A673 (cell line): ENCODE measurements around the gene GTF3C1. TPM values are rescaled to one million over a fixed set of nuclear protein-coding genes. Genes with fewer than 3 reads are reported as not detected.

Source experiments
- BruUV-seq: library from RNA; stranded (reverse); fragments of 400-500 nt; replicated peaks from 2 replicates; lab custom pipeline; 2021; lab: Mats Ljungman, UMichigan
- CTCF ChIA-PET: fragments of 300-600 bp; sonication (Branson Sonifier 250); formaldehyde crosslinking; loops from one replicate; lab custom pipeline; 2022; ENCODE audit warnings: antibody characterized with exemption; lab: Charles Lee
- POLR2A ChIA-PET: fragments of 300-600 bp; sonication (Branson Sonifier 250); formaldehyde crosslinking; loops from one replicate; lab custom pipeline; 2022; ENCODE audit warnings: antibody characterized with exemption; ENCODE audit not compliant: low non-redundant PET; lab: Charles Lee
- DNase-seq: peaks from one replicate; pipeline ENCODE4 v3.0.0-alpha.2; 2015; ENCODE audit warnings: low spot score
- H3K27ac ChIP-seq: fragments of 200-600 bp; sonication (generic); 2 replicates; pipeline ENCODE4 v1.5.1; 2016; ENCODE audit warnings: mixed run types, low read depth, mild to moderate bottlenecking, mixed read lengths, antibody characterized with exemption, low read length; ENCODE audit not compliant: poor library complexity, severe bottlenecking
- H3K27me3 ChIP-seq: fragments of 200-600 bp; sonication (generic); replicated peaks from 2 replicates; pipeline ENCODE4 v1.6.1; 2017; ENCODE audit warnings: mixed run types, low read depth, mild to moderate bottlenecking, mixed read lengths, antibody characterized with exemption, low read length; ENCODE audit not compliant: insufficient read depth, poor library complexity
- H3K36me3 ChIP-seq: fragments of 200-600 bp; sonication (generic); 2 replicates; pipeline ENCODE4 v1.6.1; 2016; ENCODE audit warnings: mixed run types, mild to moderate bottlenecking, mixed read lengths, antibody characterized with exemption, low read length; ENCODE audit not compliant: insufficient read depth, poor library complexity, severe bottlenecking
- H3K4me1 ChIP-seq: fragments of 200-600 bp; sonication (generic); 2 replicates; pipeline ENCODE4 v1.6.1; 2017; ENCODE audit warnings: mixed run types, mild to moderate bottlenecking, mixed read lengths, antibody characterized with exemption, low read length; ENCODE audit not compliant: insufficient read depth, poor library complexity, severe bottlenecking
- H3K4me3 ChIP-seq: fragments of 200-600 bp; sonication (generic); 2 replicates; pipeline ENCODE4 v1.5.1; 2016; ENCODE audit warnings: low read depth, mixed run types, mild to moderate bottlenecking, mixed read lengths, low read length; ENCODE audit not compliant: poor library complexity, severe bottlenecking
- H3K9me3 ChIP-seq: fragments of 200-600 bp; sonication (generic); 2 replicates; pipeline ENCODE4 v1.6.1; 2016; ENCODE audit warnings: mixed run types, low read depth, mild to moderate bottlenecking, mixed read lengths, antibody characterized with exemption, low read length; ENCODE audit not compliant: poor library complexity, severe bottlenecking
- CTCF ChIP-seq: fragments of 300-800, 200-600 bp; sonication (generic); conservative IDR thresholded peaks from 2 replicates; pipeline ENCODE4 v1.5.1; 2017; ENCODE audit warnings: low read depth, mild to moderate bottlenecking, antibody characterized with exemption, low read length, moderate library complexity, mixed read lengths
- EZH2 ChIP-seq: fragments of 200-600 bp; sonication (generic); IDR thresholded peaks from 2 replicates; pipeline ENCODE4 v1.6.1; 2017; ENCODE audit warnings: borderline replicate concordance, low read depth, mild to moderate bottlenecking, mixed read lengths, antibody characterized with exemption, low read length; ENCODE audit not compliant: poor library complexity, severe bottlenecking
- intact Hi-C: fragments of 100-400 bp; cut with micrococcal nuclease; formaldehyde crosslinking; loops from one replicate; pipeline ENCODE4 v1.10.0; 2022; ENCODE audit not compliant: unreplicated experiment
- total RNA-seq: library from RNA; stranded (reverse); gene quantifications from 2 replicates; pipeline ENCODE4 v1.2.3, GENCODE V29; 2021

Gene GTF3C1
- total RNA-seq, 1 experiment from 2014 or later: 94.2 TPM

GRCh38 chr16:27547851-27548250 is 1.9 kb downstream of the GTF3C1 start:
- no peak overlapping the region for H3K4me3 ChIP-seq
- H3K27me3 ChIP-seq: no peaks in the 10 kb centered on the region
- no peak for DNase-seq
- peaks cover 19% of the 10 kb centered on the region for H3K4me1 ChIP-seq
- ChIA-PET CTCF (no interaction called here), POLR2A (no interaction called here)
- no TSS peak for BruUV-seq
- H3K27ac ChIP-seq: no peak overlapping the region
- intact Hi-C loops: no loop called here
- no peaks in the 10 kb centered on the region for H3K9me3 ChIP-seq
- H3K36me3 ChIP-seq: peaks cover 20% of the 10 kb centered on the region
- TF ChIP-seq CTCF (no peak), EZH2 (no peak)

- peak; percentile 73 for DNase-seq
These were observed 2.6 kb downstream of the GTF3C1 start for GRCh38 chr16:27547134-27547533.

GRCh38 chr16:27544671-27545070 is 5.0 kb downstream of the GTF3C1 start:
- DNase-seq: no peak
- intact Hi-C loops: no loop called here
- TF ChIP-seq CTCF: no peak
- no peak for TF ChIP-seq EZH2
- Histone ChIP-seq H3K27ac (no peak overlapping the region), H3K27me3 (no peaks in the 10 kb centered on the region), H3K4me1 (peaks cover 19% of the 10 kb centered on the region), H3K36me3 (peaks cover 50% of the 10 kb centered on the region), H3K4me3 (no peak overlapping the region), H3K9me3 (no peaks in the 10 kb centered on the region)
- CTCF ChIA-PET: no interaction called here
- POLR2A ChIA-PET: interaction anchor here (0.7 kb wide), 1 partner anchor 811 kb away, joined by 3 read pairs; no protein-coding TSS in a partner anchor
- no TSS peak for BruUV-seq

More at GRCh38 chr16:27547134-27547533, 2.6 kb downstream of the GTF3C1 start:
- H3K9me3 ChIP-seq: no peaks in the 10 kb centered on the region
- ChIA-PET CTCF (no interaction called here), POLR2A (no interaction called here)
- H3K4me3 ChIP-seq: no peak overlapping the region
- H3K27me3 ChIP-seq: no peaks in the 10 kb centered on the region
- no TSS peak for BruUV-seq
- peaks cover 19% of the 10 kb centered on the region for H3K4me1 ChIP-seq
- intact Hi-C loops: no loop called here
- H3K36me3 ChIP-seq: peaks cover 28% of the 10 kb centered on the region
- TF ChIP-seq CTCF (no peak), EZH2 (no peak)
- H3K27ac ChIP-seq: no peak overlapping the region
